ENCODE data around the gene LLGL2.

Gene LLGL2

DNA sequence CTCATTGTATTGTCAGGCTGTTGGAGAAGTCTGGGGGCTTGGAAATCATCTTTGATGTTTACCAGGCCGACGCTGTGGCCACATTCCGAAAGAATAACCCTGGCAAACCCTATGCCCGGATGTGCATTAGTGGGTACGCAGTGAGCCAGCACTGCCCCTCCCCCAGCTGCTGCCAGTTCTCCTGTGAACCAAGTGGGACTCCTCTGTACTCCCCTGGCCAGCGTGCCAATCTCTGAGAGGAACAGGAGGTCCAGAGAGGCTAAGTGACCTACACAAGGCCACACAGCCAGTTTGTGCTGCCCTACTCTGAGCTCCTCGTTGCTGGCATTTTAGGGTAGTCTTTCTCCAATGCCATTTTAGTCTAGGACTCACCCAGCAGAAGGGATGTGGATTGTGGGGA is 1.9 kb upstream of the LLGL2 start:
- no peak for DNase-seq

- DNase-seq, result no peak
Observed at GRCh38 chr17:75524269-75524969, 1.1 kb upstream of the LLGL2 start.

DNA sequence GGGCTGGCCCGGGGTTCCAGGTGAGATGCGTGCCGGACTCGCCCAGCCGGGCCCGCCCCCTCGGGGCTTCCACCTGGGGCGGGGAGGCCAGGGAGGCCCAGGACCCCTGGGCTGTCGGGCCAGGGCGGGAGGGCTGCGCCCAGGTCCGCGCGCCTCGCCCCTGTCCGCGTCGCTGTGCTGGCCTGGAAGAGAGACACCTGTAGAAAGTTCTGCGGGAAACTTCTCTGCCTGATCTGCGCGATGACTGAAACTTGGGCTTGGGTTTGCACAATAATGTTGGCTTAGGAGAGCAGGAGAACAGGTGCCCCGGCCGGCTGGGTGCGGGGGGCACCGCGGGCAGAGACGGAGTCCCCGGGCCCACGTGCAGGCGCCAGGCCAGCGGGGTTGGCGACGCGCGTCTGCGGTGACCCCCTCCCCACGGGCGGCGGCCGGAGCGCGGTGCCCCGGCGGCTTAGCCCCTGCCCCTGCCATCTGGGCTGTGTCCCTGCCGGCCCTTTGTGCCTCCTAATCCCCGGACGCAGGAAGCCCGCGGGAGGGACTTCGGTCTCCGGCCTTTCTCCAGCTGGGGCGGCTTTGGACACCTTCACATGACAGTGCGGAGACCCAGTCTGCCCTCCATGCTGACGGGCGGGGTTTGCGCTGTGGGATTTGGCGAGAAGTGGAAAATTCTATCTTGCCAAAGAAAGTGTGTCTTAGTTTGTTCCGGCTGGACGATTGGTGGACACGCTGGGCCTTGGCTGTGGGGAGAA is 483 bp downstream of the LLGL2 start:
- DNase-seq, result no peak

DNA sequence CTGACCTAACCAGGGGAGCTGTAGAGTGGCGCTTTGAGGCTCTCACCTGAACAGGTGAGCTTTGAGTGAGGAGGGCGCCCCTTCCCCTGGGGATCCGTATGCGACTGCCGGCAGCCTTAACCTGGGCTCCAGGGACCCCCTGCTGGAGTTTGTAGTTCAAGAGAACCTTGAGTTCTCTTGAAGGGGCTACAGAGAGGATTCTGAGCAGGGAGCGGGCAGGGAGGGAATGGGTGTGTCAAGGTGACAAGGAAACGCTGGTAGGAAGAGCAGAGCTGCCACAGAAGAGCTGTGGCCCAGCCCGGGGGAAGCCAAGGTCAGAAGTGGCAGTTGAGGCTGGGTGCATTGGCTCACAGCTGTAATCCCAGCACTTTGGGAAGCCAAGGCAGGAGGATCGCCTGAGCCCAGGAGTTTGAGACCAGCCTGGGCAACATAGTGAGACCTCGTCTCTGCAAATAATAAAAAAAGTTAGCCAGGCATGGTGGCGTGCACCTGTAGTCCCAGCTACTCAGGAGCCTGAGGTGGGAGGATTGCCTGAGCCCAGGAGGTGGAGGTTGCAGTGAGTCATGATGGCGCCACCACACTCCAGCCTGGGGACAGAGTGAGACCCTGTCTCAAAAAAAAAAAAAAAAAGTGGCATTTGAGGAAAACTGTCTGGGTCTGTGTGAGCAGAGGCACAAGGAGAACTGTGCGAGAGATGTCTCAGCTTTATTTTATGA is 1.2 kb downstream of the LLGL2 start:
- DNase-seq, result no peak

DNA sequence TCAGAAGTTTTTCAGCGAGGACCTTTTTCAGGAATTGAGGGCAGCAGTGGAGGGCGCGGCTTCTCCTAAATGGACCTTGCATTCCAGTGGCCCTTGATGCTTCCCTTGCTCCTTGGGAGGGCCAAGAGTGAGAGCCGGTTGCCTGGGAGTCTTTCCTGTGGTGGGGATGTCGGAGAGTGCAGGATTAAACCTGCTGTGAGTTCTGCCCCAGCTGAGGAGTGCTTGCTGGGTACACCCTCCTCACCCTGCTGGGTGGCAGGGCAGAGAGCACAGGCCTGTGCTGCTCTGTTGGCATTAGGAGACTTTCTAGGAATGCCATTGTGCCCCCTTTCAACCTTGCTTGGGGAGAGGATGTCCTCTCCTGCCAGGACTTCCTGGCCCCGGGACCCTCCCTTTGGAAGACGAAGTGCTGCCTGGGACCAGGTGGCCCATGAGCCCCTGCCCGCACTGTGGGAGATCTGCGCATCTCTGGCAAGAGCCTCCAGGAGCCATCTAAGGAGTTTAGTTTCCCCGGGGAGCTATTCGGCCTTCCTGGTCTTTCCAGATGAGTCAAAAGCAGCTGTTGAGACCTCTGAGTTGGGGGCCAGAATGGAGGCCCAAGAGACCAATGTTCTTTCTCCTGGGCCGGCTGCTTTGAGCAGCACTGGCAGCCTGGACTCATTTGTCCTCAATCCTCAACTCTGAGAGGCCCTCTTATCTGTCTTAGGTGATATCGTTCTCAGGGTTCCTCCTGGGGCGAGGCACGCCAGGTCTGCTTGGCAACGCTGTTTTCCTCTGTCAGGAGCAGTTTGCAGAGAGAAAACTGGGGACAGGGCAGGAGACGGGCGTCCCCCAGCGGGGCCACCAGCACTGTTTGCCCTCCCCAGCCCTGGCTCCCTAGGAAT is 5.6 kb downstream of the LLGL2 start:
- DNase-seq, result no peak

DNA sequence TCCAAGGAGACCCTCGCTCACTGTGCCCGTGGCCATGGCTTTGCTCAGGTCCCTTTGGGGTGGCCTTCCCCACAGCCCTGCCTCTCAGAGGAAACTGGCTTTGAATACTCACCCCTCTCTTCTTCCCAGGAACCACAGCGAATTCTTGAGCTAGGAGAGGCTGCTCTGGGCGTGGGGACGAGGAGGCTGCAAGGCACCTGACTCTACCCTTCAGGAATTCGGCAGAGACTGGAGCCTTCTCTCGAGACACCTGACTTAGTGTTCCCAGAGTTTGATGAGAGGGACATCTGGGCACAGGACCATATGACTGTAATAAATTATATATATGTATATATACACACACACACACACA is 6.2 kb downstream of the LLGL2 start:
- DNase-seq, result no peak

DNA sequence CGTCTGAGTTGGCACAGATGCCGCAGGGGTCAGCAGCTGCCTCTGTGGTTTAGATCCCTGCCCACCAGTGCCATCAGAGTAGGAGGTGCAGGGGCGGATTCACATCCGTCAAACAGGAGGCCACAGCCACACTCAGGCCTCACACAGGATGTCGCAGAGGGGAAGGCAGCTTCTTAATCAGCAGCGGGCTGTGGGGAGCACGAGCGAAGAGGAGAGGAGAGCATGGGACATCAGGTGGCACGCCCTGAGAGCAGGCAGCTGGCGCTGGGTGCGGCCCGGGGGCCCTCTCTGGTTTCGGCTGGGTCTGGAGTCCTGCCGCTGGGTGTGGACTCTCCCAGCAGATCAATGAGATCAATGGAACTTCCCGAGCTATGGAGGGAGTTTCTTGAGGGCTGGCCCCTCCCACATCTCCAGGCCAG is 9.6 kb downstream of the LLGL2 start:
- no peak for DNase-seq

GRCh38 chr17:75535871-75536270 is 10.4 kb downstream of the LLGL2 start:
- no peak for DNase-seq

GRCh38 chr17:75536366-75536765 is 10.9 kb downstream of the LLGL2 start:
- DNase-seq, result no peak

DNA sequence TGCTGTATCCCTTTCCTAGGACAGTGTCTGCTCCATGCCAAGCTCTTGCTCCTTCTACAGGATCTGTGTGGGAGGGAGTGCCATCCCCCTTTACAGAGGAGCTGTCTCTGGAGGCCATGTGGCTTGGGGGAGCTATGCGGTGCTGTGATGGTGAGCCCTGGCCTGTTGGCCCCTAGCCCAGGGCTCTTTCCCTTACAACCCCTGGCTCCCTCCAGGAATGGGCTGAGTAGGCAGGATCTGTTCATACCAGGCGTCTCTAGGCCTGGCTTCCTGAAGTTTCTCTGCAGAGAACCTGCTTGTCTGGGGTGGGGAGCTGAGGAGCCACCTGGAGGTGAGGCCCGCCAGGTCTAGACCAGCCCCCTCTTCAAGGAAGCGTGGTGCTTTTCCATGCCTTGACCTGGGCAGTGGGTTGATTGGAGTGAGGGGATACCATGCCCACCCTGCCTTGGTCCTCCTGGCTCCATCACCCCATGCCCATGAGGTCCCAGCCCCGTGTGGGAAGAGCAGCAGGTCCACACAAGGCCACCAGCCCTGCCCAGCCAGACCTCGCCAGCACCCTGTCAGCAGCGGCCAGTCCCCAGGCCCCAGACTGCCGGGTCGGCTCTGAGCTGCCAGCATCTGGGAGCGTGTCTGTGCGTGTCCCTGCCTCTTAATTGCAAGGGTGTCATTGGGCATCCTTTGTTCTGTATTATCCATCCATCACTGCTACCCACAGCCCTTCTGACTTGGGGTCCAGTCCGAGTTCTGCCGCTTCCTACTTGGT is 14.7 kb downstream of the LLGL2 start:
- DNase-seq, result no peak

GRCh38 chr17:75540923-75541503 is 15.5 kb downstream of the LLGL2 start:
- DNase-seq, result no peak

GRCh38 chr17:75542229-75542628 is 16.7 kb downstream of the LLGL2 start:
- no peak for DNase-seq

GRCh38 chr17:75542728-75543336 is 17.3 kb downstream of the LLGL2 start:
- no peak for DNase-seq

GRCh38 chr17:75544250-75544649 is 18.8 kb downstream of the LLGL2 start:
- no peak for DNase-seq

GRCh38 chr17:75546181-75546580 is 20.7 kb downstream of the LLGL2 start:
- no peak for DNase-seq

- no peak for DNase-seq
Observed at GRCh38 chr17:75547091-75547490, 21.6 kb downstream of the LLGL2 start.

- no peak for DNase-seq
Observed at GRCh38 chr17:75548813-75549212, 23.3 kb downstream of the LLGL2 start.

DNA sequence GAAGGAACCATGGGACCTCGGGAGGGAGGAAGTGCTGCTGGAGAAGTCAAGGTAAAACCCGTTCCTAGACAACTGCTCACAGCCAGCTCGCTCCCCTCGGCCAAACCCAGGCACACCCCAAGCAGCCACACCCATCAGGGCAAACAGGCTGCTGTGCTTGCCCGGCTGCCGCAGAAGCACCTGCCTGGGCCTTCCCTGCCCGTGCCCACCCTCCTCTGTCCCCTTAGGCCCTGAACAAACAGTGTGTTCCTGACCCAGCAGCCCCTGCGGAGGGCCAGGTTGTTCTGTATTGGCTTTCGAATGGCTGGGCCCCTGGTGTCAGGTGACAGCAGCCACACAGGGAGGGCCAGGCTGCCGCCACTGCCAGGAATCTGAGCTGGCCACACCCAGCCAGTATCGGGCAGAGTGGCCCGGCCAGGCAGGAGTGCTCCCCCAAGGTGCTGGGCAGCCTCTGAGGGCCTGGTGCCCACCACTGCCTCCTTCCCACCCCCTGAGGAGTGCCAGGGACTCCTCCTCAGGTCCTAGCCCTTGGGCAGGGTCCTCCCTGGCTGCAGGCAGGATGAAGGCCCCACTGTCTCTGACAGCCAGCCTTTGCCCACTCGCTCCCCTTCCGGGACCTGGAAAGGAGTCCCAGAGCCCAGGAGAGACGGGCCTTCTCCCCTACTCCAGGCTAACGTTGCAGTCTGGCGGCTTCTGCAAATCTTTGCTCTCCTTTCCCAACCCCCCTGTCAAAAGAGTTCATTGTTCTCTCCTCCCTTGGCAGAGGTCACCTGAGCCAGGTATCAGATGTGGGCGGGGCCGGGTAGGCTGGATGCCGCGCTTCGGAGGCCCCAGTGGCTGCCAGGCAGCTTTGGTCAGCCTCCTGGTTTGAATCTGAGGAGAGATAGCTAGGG is 24.0 kb downstream of the LLGL2 start:
- DNase-seq, result peak; percentile 70

DNA sequence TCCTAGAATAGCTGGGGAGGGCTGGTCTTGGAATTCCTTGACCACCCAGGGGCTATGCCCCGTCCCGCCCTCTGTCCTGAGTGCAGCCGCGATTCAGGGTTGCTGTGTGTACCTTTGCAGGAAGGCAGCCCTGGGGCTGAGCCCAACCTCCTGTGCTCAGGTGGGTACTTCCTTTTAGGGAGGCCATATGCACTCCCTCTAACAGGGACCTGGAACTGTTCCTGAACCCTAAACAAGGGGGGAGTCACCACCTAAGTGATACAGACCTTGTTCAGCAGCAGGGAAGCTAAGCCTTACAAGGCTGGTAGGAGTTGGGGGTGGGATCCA is 24.6 kb downstream of the LLGL2 start:
- DNase-seq, result no peak

- DNase-seq, result no peak
Observed at GRCh38 chr17:75551266-75551665, 25.8 kb downstream of the LLGL2 start.

Measured in NCI-H1436 (cell line).